GM12892 (cell line): ENCODE measurements around the gene OR7D2.

ENCODE experiments used
- POLR2A ChIP-seq: IDR thresholded peaks from 2 replicates; pipeline ENCODE4 v1.6.1; 2011; ENCODE audit warnings: low read depth, low read length, control low read depth
- POLR2AphosphoS5 ChIP-seq: IDR thresholded peaks from 2 replicates; pipeline ENCODE4 v1.6.1; 2011; ENCODE audit warnings: low read depth, low read length, control low read depth

DNA sequence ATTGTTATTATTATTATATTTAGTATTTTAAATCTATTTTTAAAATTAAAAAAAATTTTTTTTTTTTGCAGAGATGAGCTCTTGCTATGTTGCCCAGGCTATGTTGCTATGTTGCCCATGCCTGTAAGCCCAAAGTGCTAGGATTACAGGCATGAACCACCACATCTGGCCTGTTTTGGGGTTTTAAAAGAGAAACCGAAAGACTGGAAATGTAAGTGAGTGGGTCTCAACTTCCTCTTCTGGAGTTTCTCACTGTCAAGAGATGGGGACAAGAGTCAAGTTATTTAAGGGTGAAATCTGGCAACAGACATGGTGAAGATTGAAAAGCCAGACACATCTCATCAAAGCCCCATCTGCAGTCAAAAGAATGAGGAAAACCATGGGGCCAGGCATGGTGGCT is 47.8 kb upstream of the OR7D2 start:
- TF ChIP-seq POLR2AphosphoS5 (no peak), POLR2A (no peak)
